Mucosa of descending colon (tissue), 3 donors: ENCODE results near the gene CYB5R4. TPM values are rescaled to one million over a fixed set of nuclear protein-coding genes. Genes with fewer than 3 reads are reported as not detected.

Experiments
- ATAC-seq: fragments of 200-7000 bp; cut with Tn5 transposase; one replicate; pipeline ENCODE4 v1.9.1; 2020; ENCODE audit warnings: mild to moderate bottlenecking, moderate library complexity
- DNase-seq, 3 donors: peaks; one replicate each; pipeline ENCODE4 v3.0.0-alpha.2; 2020
- H3K36me3 ChIP-seq: fragments of 200-600 bp; one replicate; pipeline ENCODE4 v1.8.0; 2021; ENCODE audit warnings: low read depth, mild to moderate bottlenecking
- H3K4me1 ChIP-seq: fragments of 200-600 bp; one replicate; pipeline ENCODE4 v1.8.0; 2021; ENCODE audit warnings: low read depth, mild to moderate bottlenecking
- H3K4me3 ChIP-seq: fragments of 200-600 bp; one replicate; pipeline ENCODE4 v1.8.0; 2021; ENCODE audit warnings: mild to moderate bottlenecking
- H3K9me3 ChIP-seq: fragments of 200-600 bp; one replicate; pipeline ENCODE4 v1.8.0; 2021; ENCODE audit warnings: mild to moderate bottlenecking
- intact Hi-C, 2 donors: fragments of 100-400 bp; cut with DNase I in 1 of 2; cut with micrococcal nuclease in 1 of 2; formaldehyde crosslinking; loops; one replicate each; pipeline versions ENCODE4 v1.11.0 to v1.11.1; 2022; cut with DNase I, micrococcal nuclease
- total RNA-seq, 3 donors: library from RNA; stranded (reverse); fragmentation: NEBNext Ultra II Directional in 2 of 3; extraction: Animal tissue kit (Norgen Biotek cat#: 25700) in 2 of 3; gene quantifications; one replicate each; pipeline versions ENCODE4 v1.2.1 to v1.2.4, GENCODE V29; 2021 to 2023
- TF ChIP-seq, protein P1 (sequence below): fragments of 200-600 bp; IDR thresholded peaks from one replicate; pipeline ENCODE4 v1.8.0; 2022; ENCODE audit warnings: antibody characterized with exemption, mild to moderate bottlenecking
- donor health status: DM: no; HTN: no; CAD: no; lungs with moderate emphysema.
- donor health status: DM: no; HTN: no; CAD: no.
- donor health status: DM: no; HTN: yes; CAD: no.

CYB5R4 gene
- total RNA-seq, 3 donors from 2014 or later = 26.6 to 30.7 (median 29.0) TPM

DNA sequence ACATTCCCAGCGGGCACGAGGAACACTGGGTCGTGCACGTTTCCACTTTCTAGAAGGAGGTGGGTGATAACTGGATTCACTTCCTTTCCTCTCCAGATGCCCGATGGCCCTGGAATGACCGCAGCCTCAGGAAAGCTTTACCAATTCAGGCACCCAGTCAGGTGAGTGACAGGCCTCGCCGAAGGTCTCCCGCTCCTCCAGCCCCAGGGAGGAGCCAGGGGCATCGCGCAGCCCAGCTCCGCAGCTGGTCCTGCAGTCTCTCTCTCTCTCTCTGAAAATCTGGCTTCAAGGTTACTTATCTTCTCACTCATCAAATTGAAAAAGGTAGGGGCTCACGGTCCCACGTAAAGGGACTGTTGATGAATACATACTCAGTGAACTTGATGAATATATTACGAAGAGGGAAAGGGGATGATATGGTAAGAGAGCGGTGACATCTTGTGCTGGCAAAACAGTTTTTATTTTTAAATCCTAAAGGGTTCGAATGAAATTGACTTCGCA lies 5.4 kb upstream of the CYB5R4 start:
- no peaks in the 10 kb centered on the region for H3K36me3 ChIP-seq
- intact Hi-C loops = no loop called here
- ATAC-seq = no peak
- H3K9me3 ChIP-seq = no peaks in the 10 kb centered on the region
- peaks cover 12% of the 10 kb centered on the region for H3K4me1 ChIP-seq
- DNase-seq = no peak
- no peak overlapping the region for H3K4me3 ChIP-seq
- TF ChIP-seq, protein P1, sequence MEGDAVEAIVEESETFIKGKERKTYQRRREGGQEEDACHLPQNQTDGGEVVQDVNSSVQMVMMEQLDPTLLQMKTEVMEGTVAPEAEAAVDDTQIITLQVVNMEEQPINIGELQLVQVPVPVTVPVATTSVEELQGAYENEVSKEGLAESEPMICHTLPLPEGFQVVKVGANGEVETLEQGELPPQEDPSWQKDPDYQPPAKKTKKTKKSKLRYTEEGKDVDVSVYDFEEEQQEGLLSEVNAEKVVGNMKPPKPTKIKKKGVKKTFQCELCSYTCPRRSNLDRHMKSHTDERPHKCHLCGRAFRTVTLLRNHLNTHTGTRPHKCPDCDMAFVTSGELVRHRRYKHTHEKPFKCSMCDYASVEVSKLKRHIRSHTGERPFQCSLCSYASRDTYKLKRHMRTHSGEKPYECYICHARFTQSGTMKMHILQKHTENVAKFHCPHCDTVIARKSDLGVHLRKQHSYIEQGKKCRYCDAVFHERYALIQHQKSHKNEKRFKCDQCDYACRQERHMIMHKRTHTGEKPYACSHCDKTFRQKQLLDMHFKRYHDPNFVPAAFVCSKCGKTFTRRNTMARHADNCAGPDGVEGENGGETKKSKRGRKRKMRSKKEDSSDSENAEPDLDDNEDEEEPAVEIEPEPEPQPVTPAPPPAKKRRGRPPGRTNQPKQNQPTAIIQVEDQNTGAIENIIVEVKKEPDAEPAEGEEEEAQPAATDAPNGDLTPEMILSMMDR = no peak

DNA sequence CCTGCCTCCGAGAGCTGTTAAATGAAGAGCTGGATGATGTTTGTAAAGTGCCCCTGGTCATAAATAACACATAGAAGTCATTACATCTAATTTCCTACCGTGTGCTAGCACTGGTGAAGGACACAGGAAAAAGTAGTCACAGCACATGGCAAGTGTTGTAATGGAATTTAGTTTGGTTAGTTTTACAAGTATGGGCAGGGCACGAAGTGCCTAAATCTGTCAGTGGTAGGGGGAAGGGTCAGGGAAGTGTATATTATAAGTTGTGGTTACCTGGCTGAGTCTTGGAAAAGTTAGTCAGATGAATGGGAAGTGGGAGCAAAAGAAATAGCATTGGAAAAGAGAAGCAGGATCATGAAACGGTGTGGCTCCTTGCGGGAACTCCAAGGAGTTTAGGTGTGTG lies 4.7 kb upstream of the CYB5R4 start:
- H3K36me3 ChIP-seq = no peaks in the 10 kb centered on the region
- no peaks in the 10 kb centered on the region for H3K9me3 ChIP-seq
- ATAC-seq = no peak
- H3K4me1 ChIP-seq = peaks cover 14% of the 10 kb centered on the region
- no peak overlapping the region for H3K4me3 ChIP-seq
- TF ChIP-seq, protein P1 = no peak
- intact Hi-C loops = no loop called here
- no peak for DNase-seq

DNA sequence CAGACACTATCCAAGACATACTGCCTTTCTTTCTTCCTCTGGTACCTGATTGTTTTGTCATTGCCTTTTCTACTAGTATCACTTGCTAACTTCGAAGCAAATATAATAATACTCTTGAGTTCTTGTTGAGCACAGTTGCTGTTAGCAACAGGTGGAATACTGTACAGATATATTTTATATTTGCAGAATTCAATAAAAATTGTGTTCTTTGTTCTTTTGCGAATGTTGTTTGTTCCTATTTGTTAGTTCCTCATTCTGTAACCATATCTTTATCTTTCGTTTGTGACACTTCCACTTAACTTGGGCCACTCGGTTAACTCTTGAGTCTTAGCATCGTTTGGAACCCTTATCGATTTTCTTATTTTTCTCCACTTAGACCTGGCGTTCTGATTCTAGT lies 868 bp downstream of the CYB5R4 start:
- ATAC-seq (no peak), DNase-seq (no peak)
- no peaks in the 10 kb centered on the region for H3K9me3 ChIP-seq
- peak overlapping the region; percentile 75 for H3K4me3 ChIP-seq
- TF ChIP-seq, protein P1 = no peak
- H3K36me3 ChIP-seq = no peaks in the 10 kb centered on the region
- peaks cover 16% of the 10 kb centered on the region for H3K4me1 ChIP-seq
- intact Hi-C loops = no loop called here

DNA sequence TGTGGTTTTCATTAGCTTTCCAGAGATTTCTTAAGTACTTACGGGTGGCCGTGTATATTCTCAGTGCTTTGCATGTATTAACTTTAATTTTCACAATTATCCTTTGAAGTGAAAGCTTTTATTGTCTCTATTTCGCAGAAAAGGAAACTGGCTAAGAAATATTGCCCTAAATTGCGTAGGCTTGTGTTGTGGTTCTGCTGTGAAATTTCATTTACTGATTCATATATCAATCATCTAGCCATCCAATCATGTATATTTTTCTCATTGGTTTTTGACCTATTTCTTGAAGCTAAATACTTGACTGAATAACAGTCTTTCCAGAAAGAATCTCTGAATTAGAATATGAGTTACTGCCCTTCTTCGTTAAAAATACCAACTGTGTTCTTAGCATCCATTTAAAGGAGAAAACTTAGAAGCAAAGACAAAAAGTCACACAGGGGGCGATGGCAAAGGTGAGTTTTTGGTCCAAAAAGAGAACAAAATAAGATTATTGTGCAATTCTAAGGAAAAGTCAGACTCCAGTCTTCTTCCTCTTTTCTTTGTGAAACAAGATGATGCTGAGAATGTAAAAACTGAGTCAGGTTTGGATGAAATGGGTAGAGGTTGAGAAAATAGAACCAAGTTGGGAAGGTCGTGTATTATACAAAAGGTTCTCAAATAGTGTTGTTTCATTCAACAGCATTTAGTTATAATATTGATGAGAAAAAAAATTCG lies 1.4 kb downstream of the CYB5R4 start:
- intact Hi-C loops = no loop called here
- no peak overlapping the region for H3K4me3 ChIP-seq
- TF ChIP-seq, protein P1 = no peak
- ATAC-seq (no peak), DNase-seq (no peak)
- H3K9me3 ChIP-seq = no peaks in the 10 kb centered on the region
- H3K4me1 ChIP-seq = peaks cover 16% of the 10 kb centered on the region
- no peaks in the 10 kb centered on the region for H3K36me3 ChIP-seq

DNA sequence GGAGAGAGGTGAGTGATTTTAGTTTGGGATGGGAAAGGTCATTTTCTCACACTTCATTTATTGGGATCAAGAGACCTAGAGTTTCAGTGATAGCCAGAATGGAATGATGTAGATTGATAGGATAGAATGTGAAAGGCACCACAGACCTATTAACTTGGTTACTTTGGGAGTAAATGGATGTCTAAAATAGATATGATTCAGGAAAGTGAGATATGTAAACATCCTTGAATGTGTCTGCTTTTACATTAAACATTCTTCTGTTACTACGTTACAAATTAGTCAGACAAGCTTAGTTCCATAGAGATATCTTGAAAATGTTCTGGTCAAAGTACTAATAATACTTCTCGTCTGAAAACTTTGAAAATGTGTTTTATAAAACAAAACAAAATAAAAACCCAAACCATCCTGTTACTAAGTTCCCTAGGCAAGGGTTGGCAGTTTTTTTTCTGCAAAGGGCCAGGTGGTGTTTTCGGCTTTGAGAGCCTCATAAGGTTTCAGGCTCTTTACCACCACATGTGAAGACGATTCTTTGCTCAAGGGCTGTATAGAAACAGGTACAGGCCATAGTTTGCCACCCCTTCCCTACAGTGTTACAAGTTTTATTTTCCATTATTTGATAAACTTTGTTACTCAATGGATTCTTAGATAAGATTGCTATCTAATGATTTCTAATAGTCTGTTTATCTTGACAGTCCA lies 3.4 kb downstream of the CYB5R4 start:
- no peak for DNase-seq
- no peak for ATAC-seq
- TF ChIP-seq, protein P1 = no peak
- Histone ChIP-seq H3K36me3 (no peaks in the 10 kb centered on the region), H3K4me1 (peaks cover 16% of the 10 kb centered on the region), H3K9me3 (no peaks in the 10 kb centered on the region), H3K4me3 (no peak overlapping the region)
- intact Hi-C loops = no loop called here
